PC-3 (cell line): ENCODE measurements around the gene CFAP221.

ENCODE experiments used
- CTCF ChIP-seq: fragments of 300-600 bp; sonication (generic); conservative IDR thresholded peaks from 2 replicates; pipeline ENCODE4 v1.5.1; 2017; ENCODE audit warnings: antibody characterized with exemption, low read depth, mild to moderate bottlenecking, low read length
- EZH2phosphoT487 ChIP-seq: fragments of 300-600 bp; sonication (generic); IDR thresholded peaks from 2 replicates; pipeline ENCODE4 v1.6.1; 2018; ENCODE audit warnings: mild to moderate bottlenecking, antibody characterized with exemption, low read length, borderline replicate concordance

GRCh38 chr2:119662297-119662696 is 118.0 kb downstream of the CFAP221 start:
- TF ChIP-seq CTCF (no peak), EZH2phosphoT487 (no peak)
